Uterus (tissue), 4 donors: ENCODE data around the gene ELK3. TPM values are rescaled to one million over a fixed set of nuclear protein-coding genes. Genes with fewer than 3 reads are reported as not detected.
A peak's percentile ranks its signal among the peaks of the same experiment; 100 is the strongest.

Experiments used
- DNase-seq, 2 donors: peaks; one replicate each; pipeline ENCODE4 v3.0.0-alpha.2; 2019 to 2020
- H3K27ac ChIP-seq, 2 donors: fragments of 200-600 bp; sonication (generic); 1 replicate in 1 of 2; 2 replicates in 1 of 2; pipeline ENCODE4 v1.5.1; 2016 to 2018
- H3K27me3 ChIP-seq, 2 donors: fragments of 200-600 bp; sonication (generic); one replicate each; pipeline ENCODE4 v1.5.1; 2018 to 2019; ENCODE audit warnings: control low read depth in 1 of 2
- H3K36me3 ChIP-seq, 2 donors: fragments of 200-600 bp; sonication (generic); one replicate each; pipeline ENCODE4 v1.5.1; 2019; ENCODE audit warnings: control low read depth in 1 of 2
- H3K4me1 ChIP-seq, 2 donors: fragments of 200-600 bp; sonication (generic); one replicate each; pipeline ENCODE4 v1.5.1; 2018 to 2019; ENCODE audit warnings: control low read depth in 1 of 2
- H3K4me3 ChIP-seq, 2 donors: fragments of 200-600 bp; sonication (generic); 1 replicate in 1 of 2; 2 replicates in 1 of 2; pipeline ENCODE4 v1.5.1; 2018 to 2019; ENCODE audit warnings: mild to moderate bottlenecking in 1 of 2
- H3K9me3 ChIP-seq, 2 donors: fragments of 200-600 bp; sonication (generic); one replicate each; pipeline ENCODE4 v1.5.1; 2019; ENCODE audit warnings: control low read depth in 1 of 2
- POLR2A ChIP-seq, 2 donors: fragments of 450-650 bp; IDR thresholded peaks; one replicate each; pipeline ENCODE4 v1.6.1; 2016; ENCODE audit warnings: antibody characterized with exemption in 2 of 2, mild to moderate bottlenecking in 1 of 2, moderate library complexity in 1 of 2
- intact Hi-C: fragments of 100-400 bp; cut with DNase I; formaldehyde crosslinking; loops from one replicate; pipeline ENCODE4 v1.15.1; 2023; ENCODE audit warnings: low total_unique reads
- total RNA-seq, 4 donors: library from RNA; depleted of rRNA in 3 of 4; stranded (reverse); fragments of >200 nt in 3 of 4; gene quantifications; one replicate each; pipeline versions ENCODE4 v1.1.0 to v1.2.4, GENCODE V29; 2014 to 2023
- TF ChIP-seq, protein P1 (sequence below), 4 experiments: fragments of 200-600 bp in 2 of 4; fragments of 450-650 bp in 2 of 4; sonication (generic) in 2 of 4; IDR thresholded peaks; one replicate each; pipeline ENCODE4 v1.5.1; 2016 to 2019; ENCODE audit warnings: antibody characterized with exemption in 4 of 4, mild to moderate bottlenecking in 2 of 4, moderate library complexity in 1 of 4
- donor health status: DM: yes; HTN: yes; CAD: no.

The ELK3 gene
- total RNA-seq, 4 donors from 2014 or later, result 36.8 to 81.1 (median 44.9) TPM

GRCh38 chr12:96186607-96187301 lies 7.4 kb upstream of the ELK3 start:
- H3K27me3 ChIP-seq, result no peaks in the 10 kb centered on the region
- TF ChIP-seq POLR2A (IDR thresholded peaks at IDR 0.05), result no peak
- TF ChIP-seq, protein P1, sequence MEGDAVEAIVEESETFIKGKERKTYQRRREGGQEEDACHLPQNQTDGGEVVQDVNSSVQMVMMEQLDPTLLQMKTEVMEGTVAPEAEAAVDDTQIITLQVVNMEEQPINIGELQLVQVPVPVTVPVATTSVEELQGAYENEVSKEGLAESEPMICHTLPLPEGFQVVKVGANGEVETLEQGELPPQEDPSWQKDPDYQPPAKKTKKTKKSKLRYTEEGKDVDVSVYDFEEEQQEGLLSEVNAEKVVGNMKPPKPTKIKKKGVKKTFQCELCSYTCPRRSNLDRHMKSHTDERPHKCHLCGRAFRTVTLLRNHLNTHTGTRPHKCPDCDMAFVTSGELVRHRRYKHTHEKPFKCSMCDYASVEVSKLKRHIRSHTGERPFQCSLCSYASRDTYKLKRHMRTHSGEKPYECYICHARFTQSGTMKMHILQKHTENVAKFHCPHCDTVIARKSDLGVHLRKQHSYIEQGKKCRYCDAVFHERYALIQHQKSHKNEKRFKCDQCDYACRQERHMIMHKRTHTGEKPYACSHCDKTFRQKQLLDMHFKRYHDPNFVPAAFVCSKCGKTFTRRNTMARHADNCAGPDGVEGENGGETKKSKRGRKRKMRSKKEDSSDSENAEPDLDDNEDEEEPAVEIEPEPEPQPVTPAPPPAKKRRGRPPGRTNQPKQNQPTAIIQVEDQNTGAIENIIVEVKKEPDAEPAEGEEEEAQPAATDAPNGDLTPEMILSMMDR (IDR thresholded peaks at IDR 0.05), result no peak
- no peak overlapping the region for H3K4me3 ChIP-seq
- H3K9me3 ChIP-seq, result no peaks in the 10 kb centered on the region
- DNase-seq, result no peak
- no peak overlapping the region for H3K27ac ChIP-seq
- intact Hi-C loops, result no loop called here
- H3K4me1 ChIP-seq, result no peaks in the 10 kb centered on the region
- H3K36me3 ChIP-seq, result no peaks in the 10 kb centered on the region

DNA sequence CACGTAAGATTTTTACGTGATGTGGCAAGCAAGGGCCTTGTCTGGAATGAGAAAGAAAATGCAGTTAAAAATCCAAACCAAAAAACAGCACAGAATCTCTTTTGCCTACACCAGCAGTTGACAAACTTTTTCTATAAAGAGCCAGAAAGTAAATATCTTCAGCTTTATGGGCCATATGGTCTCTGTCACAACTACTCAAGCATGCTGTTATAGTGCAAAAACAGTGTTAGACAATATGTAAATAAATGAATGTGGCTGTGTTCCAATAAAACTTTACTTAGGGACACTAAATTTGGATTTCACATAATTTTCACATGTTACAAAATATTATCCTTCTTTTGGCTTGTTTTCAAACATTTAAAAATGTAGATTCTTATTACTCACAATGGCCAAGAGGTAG lies 6.2 kb upstream of the ELK3 start:
- Histone ChIP-seq H3K27me3 (no peaks in the 10 kb centered on the region), H3K36me3 (no peaks in the 10 kb centered on the region), H3K27ac (peak overlapping the region in 1 of 2 donors; percentile 8), H3K9me3 (no peaks in the 10 kb centered on the region), H3K4me3 (no peak overlapping the region), H3K4me1 (no peaks in the 10 kb centered on the region)
- no peak for TF ChIP-seq POLR2A (IDR thresholded peaks at IDR 0.05)
- TF ChIP-seq, protein P1 (IDR thresholded peaks at IDR 0.05), result no peak
- no peak for DNase-seq
- intact Hi-C loops, result no loop called here

GRCh38 chr12:96189781-96190180 lies 4.4 kb upstream of the ELK3 start:
- H3K36me3 ChIP-seq, result no peaks in the 10 kb centered on the region
- TF ChIP-seq POLR2A (IDR thresholded peaks at IDR 0.05), result no peak
- TF ChIP-seq, protein P1 (IDR thresholded peaks at IDR 0.05), result no peak
- H3K27me3 ChIP-seq, result no peaks in the 10 kb centered on the region
- H3K27ac ChIP-seq, result no peak overlapping the region
- no peak overlapping the region for H3K4me3 ChIP-seq
- intact Hi-C loops, result no loop called here
- H3K4me1 ChIP-seq, result no peaks in the 10 kb centered on the region
- H3K9me3 ChIP-seq, result no peaks in the 10 kb centered on the region
- no peak for DNase-seq

- Histone ChIP-seq H3K9me3 (no peaks in the 10 kb centered on the region), H3K4me1 (no peaks in the 10 kb centered on the region), H3K4me3 (no peak overlapping the region), H3K27me3 (no peaks in the 10 kb centered on the region), H3K36me3 (no peaks in the 10 kb centered on the region), H3K27ac (peak overlapping the region; percentile 6 to 51)
- intact Hi-C loops, result no loop called here
- peak in 1 of 2 donors; percentile 43 for DNase-seq
- TF ChIP-seq, protein P1 (IDR thresholded peaks at IDR 0.05), result no peak
- no peak for TF ChIP-seq POLR2A (IDR thresholded peaks at IDR 0.05)
Observed at GRCh38 chr12:96190413-96191108, 3.6 kb upstream of the ELK3 start.

- intact Hi-C loops, result no loop called here
- H3K36me3 ChIP-seq, result no peaks in the 10 kb centered on the region
- TF ChIP-seq, protein P1 (IDR thresholded peaks at IDR 0.05), result no peak
- TF ChIP-seq POLR2A (IDR thresholded peaks at IDR 0.05), result no peak
- H3K27ac ChIP-seq, result peak overlapping the region; percentile 89 to 93
- H3K27me3 ChIP-seq, result no peaks in the 10 kb centered on the region
- no peak for DNase-seq
- H3K9me3 ChIP-seq, result no peaks in the 10 kb centered on the region
- H3K4me1 ChIP-seq, result peaks cover 4 to 12% of the 10 kb centered on the region in 2 donors
- H3K4me3 ChIP-seq, result no peak overlapping the region
Observed at GRCh38 chr12:96192926-96193573, 1.1 kb upstream of the ELK3 start.
